ENCODE data around the gene SOX13.
"Not testable (repeated sequence)": the region's sequence is repeated elsewhere in the genome, so short reads cannot be mapped to it uniquely, and the experiment has no call there.

The SOX13 gene

DNA sequence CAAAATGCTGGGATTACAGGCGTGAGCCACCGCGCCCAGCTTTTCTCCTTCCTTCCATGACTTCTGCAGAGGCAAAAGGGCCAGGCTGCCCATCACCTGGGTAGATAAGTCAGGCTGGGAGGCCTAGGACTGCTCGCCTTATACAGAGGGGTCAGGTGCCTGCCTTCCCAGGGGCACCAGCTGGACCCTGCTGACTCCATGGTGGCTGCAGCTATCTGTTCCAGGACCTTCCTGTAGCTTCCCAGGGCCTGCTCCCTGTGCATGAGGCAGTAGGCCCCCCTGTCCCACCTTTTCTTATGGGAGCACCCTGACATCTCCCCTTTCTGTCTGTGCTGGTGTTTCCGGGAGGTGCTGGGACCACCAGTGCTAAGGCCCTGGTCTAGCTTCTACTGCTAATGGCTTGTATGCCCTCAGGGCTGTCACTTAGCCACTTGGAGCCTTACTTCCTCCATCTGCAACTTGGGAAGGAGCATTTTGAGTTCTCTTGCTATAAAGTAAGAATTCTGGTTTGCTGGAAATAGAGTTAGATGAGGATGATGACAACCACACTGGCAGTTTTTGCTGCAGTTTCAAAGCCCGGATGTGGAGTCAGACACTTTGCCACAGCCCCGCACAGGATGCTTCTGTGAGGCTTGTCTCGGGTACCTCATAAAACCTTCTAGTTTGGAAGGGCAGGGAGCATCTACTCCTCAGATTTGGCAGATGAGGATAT lies 14.4 kb downstream of the SOX13 start:
- DNase-seq (ENCODE audit: low spot score), result no peak

DNA sequence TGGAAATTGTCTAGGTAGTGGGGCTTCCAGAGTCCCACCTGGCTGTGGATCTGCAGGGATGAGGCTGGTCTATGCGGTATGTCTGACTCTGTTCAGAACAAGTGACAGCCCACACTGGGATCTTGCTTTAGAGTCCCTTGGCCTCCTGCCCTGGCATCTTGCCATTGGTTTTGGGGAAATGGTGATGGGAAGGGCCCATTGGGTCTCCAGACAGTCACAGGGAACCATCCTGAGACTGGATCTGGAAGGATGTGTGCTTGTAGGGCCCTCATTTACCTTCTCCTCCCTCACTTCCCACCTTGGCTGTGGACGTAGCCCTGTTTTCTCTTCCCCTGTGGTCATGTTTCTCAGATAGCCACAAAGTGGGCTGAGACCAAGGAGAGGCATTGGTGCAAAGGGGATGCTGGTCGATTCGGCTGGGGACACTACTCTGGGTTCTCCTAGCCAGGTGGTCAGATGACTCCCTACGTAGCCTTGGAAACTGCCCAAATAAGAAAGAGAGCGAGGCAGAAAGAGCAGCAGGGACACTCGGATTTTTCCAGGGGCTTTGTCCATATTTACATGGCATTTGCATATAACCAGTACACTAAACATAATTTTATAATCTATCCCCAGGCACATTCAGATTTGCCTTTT lies 15.1 kb downstream of the SOX13 start:
- no peak for DNase-seq (ENCODE audit: low spot score)

DNA sequence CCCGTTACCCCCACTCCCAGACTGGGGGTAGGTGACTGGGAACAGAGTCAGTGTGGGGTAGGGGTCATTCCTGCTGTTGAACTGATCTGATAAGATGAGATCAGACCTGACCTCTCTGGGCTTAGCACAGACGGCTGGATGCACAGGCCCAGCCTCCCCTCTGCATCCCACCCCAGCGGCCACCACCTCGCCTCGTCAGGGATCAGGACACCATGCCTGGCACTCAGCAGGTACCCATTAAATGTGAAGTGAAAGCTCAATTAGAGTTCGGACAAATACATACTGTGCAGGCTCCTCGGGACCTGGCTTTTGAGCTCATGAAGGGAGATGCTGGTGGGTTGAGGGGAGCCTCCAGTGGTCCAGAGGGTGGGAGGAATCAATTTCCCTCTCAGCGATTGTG lies 15.7 kb downstream of the SOX13 start:
- DNase-seq (ENCODE audit: low spot score), result no peak

DNA sequence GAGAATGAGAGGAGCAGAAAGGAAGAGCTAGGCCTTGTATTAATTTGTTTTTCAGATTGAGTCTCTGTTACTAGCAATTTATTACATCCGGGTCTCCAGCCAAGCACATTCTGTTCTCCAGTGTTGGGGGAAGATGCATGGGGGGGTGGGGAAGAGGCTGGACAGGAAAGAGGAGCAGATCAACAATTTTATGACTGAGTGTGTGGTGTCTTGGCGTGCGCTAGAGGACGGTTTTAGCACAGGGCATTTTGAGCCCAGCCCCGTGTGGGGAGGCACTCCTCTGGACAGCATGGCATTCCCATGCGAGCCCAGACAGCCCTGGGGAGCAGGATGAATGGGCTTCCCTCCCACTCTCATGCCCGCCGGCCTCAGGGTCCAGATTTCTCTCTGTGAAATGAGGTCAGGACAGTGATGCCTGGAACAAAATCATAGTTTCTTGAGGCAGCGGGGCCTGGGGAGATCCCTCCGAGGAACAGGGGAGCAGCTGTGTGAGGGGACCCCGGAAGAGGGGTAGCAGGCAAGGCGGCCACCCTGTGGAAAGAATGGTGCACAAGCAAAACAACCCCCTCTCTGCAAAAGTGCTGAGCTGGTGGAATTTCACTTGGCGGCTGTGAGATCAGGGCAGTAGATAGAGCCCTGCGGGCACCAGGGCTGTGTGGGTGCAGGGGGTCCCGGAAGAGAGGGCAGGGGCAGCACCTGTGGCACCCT lies 16.3 kb downstream of the SOX13 start:
- no peak for DNase-seq (ENCODE audit: low spot score)

DNA sequence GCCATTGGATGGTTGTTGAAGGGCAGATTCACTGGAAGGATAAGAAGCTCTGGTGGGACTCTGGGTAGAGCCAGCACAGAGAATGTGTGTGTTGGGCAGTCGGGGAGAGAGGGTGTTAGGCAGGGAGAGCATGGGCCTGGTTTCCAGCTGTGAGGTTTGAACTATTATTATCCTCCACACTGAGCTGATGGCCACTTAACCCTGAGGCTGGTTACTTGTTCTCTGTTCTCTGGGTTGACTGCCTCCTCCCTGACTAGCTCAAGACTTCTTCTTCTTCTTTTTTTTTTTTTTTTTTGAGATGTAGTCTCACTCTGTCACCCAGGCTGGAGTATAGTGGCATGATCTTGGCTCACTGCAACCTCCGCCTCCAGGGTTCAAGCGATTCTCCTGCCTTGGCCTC lies 17.2 kb downstream of the SOX13 start:
- not testable (repeated sequence) for DNase-seq (ENCODE audit: low spot score)

- DNase-seq (ENCODE audit: low spot score), result no peak
Observed at GRCh38 chr1:204091066-204091465, 18.2 kb downstream of the SOX13 start.

- DNase-seq (ENCODE audit: low spot score), result no peak
Observed at GRCh38 chr1:204091787-204092312, 18.9 kb downstream of the SOX13 start.

DNA sequence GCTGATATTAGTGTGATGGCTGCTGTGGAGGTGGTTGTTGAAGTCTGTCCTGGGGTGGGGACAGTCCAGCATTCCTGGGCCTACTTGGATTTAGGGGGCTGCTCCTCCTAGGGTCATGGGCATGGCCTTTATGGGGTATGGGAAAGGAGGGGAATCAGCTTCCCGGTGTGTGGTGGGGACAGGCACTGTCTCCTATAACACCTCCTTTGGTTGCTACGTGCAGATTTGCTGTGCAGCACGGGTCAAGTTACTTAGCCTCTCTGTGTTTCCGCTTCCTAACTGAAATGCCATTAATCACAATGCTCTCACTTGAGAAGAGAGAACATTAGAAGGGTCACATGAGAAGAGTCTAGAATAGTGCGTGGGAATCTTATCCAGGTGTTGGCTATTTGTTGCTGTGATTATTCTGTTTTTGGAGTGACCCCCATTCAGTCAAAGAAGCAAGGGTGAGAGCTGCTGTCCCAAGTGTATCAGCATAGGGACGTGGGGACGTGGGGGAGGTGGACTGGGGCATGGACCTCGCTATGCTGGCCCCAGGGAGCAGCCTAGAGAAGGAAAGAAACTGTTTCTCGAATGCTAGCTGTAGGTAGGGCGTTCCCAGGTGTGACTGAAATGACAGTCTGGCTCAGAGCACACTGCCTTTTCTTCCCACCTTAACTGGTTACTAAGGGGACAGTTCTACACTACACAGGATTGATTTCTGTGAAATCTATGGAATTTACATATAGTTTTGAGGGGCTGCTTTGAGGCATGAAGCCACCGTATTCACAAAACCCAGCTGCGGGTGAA lies 19.9 kb downstream of the SOX13 start:
- DNase-seq (ENCODE audit: low spot score), result no peak

DNA sequence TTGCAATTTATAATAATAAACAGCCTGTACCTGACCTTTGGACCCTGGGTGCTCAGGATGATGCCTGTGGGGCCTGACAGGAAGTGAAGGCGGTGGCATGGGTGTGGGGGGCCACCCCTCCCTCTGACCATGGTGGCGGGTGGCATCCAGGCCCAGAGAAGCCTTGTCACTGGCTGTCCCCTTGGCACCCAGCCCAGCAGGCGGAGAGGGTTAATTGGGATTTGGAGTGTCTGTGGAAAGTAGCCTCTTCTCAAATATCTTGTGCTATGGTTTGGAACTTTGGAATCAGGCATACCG lies 20.5 kb downstream of the SOX13 start:
- DNase-seq (ENCODE audit: low spot score), result no peak

DNA sequence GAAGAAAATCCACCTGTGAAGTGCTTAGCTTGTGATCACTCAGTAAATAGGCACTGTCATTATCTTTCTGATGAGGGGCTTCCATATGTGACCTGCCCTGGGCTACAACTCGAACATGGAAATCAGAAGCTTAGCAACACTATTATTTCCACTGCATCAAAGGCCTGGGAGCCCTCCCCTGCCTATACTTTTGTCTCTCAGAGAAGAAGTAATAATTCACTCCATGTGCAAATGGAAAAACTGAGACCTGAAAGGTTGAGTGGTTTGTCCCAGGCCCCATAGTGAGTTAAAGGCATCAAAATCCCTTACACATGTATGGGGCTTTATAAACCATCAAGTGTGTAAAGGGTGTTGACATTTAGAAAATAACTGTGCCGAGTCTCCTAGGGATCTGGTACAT lies 20.9 kb downstream of the SOX13 start:
- no peak for DNase-seq (ENCODE audit: low spot score)

- DNase-seq (ENCODE audit: low spot score), result no peak
Observed at GRCh38 chr1:204094313-204094729, 21.4 kb downstream of the SOX13 start.

DNA sequence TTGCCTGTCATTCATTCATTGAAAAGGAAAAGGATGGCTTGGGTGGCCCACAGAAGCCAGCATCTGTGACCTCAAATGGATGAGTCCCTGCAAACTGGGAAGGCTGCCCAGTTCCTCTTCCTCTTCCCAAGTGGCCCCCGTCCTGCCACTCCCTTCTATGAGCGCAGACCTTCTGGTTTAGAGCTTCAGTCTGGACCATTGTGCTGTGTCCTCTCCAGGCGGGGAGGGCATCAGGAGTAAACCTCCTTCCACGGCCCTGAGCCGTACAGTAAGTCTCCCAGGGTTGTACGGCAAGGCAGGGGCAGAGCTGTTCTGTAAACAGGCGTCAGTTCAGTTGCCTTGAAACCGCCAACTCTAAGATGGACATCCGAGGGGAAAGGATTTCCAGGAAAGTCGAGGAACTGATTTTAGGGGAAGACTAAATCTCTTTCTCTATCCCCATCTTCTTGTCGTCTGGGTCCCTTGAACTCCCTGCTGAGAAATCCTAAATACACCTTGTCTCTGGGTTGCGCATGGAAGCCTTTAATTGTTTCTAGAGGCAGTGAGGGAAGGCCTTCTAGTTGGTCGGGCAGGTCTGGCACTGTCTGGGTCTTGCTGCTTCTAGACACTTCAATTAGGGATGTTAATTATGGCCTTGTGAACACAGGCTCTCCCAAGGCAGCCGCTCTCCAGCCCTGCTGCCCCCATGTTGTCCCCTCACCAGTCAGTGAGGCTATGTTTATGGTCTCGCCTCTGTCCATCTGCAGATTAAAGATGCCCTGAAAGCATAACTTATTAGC lies 22.1 kb downstream of the SOX13 start:
- no peak for DNase-seq (ENCODE audit: low spot score)

- DNase-seq (ENCODE audit: low spot score), result no peak
Observed at GRCh38 chr1:204096931-204097330, 24.0 kb downstream of the SOX13 start.

DNA sequence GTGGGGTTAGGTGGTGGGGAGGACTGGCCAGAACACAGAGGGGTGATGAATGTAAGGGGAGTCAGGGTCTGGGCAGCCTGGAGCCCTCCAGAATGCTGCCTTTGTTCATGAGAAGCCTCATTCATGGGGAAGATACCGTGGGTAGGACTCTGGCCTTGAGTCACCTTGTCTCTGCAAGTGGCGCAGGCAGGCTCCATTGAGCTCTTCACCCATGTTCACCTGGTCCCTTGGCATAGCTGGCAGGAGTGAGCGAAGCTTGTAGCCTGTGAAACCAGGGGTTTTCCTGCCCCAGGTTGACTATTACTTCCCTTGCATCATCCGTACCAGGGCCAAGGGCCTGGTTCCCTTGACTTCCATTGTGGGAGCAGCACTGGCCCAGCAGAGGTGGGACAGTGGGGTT lies 25.8 kb downstream of the SOX13 start:
- DNase-seq (ENCODE audit: low spot score), result no peak

DNA sequence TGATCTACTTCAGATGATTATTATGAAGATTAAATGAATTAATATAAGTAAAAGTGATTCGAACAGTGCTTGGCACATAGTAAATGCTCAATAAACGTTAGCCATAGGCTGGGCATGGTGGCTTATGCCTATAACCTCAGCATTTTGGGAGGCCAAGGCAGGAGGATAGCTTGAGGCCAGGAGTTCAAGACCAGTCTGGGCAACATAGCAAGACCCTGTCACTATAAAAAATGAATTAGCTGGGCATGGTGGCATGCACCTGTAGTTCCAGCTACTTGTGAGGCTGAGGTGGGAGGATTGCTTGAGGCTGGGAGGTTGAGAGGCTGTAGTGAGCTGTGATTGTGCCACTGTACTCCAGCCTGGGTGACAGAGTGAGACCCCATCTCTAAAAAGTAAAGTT lies 26.8 kb downstream of the SOX13 start:
- not testable (repeated sequence) for DNase-seq (ENCODE audit: low spot score)

- DNase-seq (ENCODE audit: low spot score), result no peak
Observed at GRCh38 chr1:204102029-204102611, 29.2 kb downstream of the SOX13 start.

GRCh38 chr1:204102739-204103430 lies 30.0 kb downstream of the SOX13 start:
- DNase-seq (ENCODE audit: low spot score), result no peak

DNA sequence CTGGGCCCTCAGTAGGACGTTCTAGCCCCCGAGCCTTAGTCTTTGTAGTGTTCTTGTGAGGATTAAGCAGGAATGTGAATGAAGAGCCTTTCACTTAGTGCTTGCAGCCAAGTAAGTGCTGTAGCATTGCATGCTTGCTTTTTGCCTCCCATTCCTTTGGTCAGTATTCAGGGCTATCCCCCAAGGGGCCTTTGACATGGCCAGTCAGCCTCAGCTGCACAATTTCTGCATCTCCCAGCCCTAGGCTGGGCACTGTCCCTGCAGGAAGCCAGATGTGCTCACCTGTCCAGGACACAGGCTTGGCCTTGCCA lies 30.5 kb downstream of the SOX13 start:
- no peak for DNase-seq (ENCODE audit: low spot score)

- DNase-seq (ENCODE audit: low spot score), result no peak
Observed at GRCh38 chr1:204104331-204105130, 31.6 kb downstream of the SOX13 start.

- DNase-seq (ENCODE audit: low spot score), result no peak
Observed at GRCh38 chr1:204105131-204105515, 32.2 kb downstream of the SOX13 start.
